Choroid plexus epithelial cell (primary cell): ENCODE measurements around the gene CST6.
A peak's percentile ranks its signal among the peaks of the same experiment; 100 is the strongest.
"Not testable (repeated sequence)": the region's sequence is repeated elsewhere in the genome, so short reads cannot be mapped to it uniquely, and the experiment has no call there.

Source experiments
- DNase-seq: peaks from one replicate; pipeline ENCODE4 v3.0.0-alpha.2; 2010; ENCODE audit warnings: low read depth
- H3K4me3 ChIP-seq: 2 replicates; pipeline ENCODE4 v1.5.1; 2011; ENCODE audit warnings: low read depth, mild to moderate bottlenecking, control low read depth, low read length, moderate library complexity
- CTCF ChIP-seq: conservative IDR thresholded peaks from 2 replicates; pipeline ENCODE4 v1.5.1; 2011; ENCODE audit warnings: low read depth, mild to moderate bottlenecking, control low read depth, inconsistent platforms, low read length, moderate library complexity

CST6 gene

DNA sequence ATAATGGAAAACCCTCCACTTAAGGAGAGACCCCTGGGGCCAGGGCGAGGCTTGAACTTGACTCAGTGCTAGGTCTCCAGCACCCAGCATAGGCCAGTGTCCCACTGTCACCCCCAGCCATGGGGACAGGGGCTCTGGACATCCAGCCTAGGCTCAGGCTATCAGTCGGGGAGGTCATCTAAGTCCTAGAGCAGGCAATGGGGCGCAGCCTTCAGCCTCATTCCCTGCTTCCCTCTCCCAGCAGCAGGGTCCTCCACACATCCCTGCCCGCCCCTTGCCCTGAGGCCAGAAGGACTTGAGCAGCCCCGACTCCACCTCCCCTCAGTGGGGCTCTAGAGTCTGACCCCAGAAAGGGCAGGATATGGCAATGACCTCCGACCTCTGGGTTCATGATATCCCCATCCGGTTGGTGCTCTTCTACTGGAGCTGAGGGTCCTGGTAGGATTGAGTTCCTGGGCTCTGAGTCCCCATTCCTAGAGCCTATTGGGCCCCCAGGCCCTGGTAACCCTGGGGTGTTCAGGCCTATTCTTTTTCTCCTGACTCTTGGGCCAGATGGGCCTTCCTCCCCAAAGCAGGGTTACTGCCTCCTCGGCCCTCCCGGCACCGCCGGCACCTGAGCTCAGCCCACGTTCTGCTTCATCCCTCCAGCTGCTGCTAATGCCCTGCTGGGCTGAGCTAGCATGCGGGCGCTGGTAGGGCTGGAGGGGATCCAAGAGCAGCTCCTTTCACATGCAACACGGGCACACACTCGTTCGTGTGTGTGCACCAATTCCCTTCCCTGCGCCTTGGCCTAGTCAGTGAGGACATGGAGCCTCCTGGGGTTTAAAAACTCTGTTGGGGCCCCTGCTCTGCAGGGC is 4.4 kb downstream of the CST6 start:
- no peak for DNase-seq
- no peak for TF ChIP-seq CTCF
- H3K4me3 ChIP-seq: no peak overlapping the region

DNA sequence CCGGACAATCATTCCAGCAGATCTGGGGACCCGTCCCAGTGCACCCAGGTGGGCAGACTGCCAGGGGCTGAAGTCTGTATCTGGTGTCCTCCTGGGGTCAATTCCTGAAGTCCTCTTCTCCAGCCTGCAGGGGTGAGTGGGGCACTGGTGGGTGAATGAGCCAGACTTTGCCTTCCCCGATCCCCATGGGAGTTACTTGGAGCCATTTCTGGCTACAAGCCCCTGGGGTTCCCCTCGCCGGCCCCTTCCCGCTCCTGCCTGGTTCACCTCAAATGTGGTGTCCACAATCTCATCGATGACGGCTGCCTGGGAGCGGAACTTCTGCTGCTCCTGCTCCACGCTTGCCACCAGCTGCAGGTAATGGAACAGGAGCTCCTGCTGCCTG is 5.0 kb downstream of the CST6 start:
- DNase-seq: no peak
- no peak for TF ChIP-seq CTCF
- no peak overlapping the region for H3K4me3 ChIP-seq

DNA sequence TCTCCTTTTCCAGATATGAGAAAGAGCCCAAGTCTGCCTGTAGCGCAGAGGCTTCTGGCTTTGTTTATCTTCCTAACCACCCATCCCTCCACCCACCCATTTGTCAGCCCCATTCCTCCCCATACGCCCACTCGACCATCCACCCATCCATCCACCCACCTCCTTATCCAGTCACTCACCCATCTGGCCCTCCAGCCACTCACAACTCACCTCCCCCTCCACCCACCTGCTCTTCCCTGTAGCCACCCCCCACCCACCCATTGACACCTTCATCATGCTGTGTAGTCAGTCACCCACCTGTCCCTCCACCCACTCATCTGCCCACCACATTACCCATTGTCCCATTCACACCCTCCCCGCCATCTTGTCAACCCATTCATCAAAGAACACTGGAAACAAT is 5.5 kb downstream of the CST6 start:
- no peak overlapping the region for H3K4me3 ChIP-seq
- no peak for TF ChIP-seq CTCF
- DNase-seq: no peak

GRCh38 chr11:66020212-66020611 is 8.4 kb downstream of the CST6 start:
- TF ChIP-seq CTCF: no peak
- no peak overlapping the region for H3K4me3 ChIP-seq
- DNase-seq: no peak

GRCh38 chr11:66020618-66021357 is 9.0 kb downstream of the CST6 start:
- no peak overlapping the region for H3K4me3 ChIP-seq
- no peak for TF ChIP-seq CTCF
- peak; percentile 47 for DNase-seq

DNA sequence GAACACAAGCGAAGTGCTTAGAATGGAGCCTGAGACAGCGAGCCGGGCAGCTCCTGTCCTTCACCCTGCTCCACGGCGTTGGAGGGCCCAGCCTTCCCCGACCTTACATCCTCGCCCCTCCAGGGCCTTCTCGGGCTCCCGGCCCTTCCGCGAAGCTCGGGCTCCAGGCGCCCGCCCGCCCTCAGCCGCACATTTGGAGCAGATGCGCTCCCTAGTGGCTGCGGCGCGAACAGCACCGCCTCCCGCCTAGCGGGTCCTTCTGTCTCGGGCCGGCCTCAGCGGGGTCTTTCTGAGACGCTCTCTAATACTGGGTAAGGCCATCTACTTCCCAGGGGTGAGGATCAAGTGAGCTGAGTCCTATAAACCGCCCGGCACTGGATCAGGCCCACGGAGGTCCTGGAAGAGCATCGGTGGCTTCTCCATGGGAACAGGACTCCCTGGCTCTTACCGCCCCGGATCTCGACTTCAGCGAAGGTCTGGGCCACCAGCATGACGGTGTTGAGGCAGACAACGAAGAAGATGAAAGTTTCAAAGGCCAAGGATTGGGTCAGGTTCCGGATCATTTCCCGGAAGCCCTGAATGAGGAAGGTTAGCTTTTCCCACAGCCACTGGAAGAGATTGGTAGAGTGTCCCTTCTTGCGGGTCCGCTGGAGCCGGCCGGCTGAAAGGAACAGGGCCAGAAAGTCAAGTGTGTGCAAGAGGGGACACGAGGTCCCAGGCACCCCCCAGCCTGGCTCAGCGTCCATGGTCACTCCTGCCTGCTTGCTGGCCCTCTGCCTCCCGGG is 10.8 kb downstream of the CST6 start:
- peak; percentile 86 for TF ChIP-seq CTCF
- peak; percentile 56 for DNase-seq
- H3K4me3 ChIP-seq: peak overlapping the region; percentile 20

GRCh38 chr11:66023186-66023440 is 11.3 kb downstream of the CST6 start:
- DNase-seq: not testable (repeated sequence)

More at GRCh38 chr11:66023186-66023440, 11.3 kb downstream of the CST6 start:
- not testable (repeated sequence) for H3K4me3 ChIP-seq
